SK-N-SH (cell line): ENCODE results near the gene OR5H15. TPM values are rescaled to one million over a fixed set of nuclear protein-coding genes. Genes with fewer than 3 reads are reported as not detected.
"Not testable (repeated sequence)": the region's sequence is repeated elsewhere in the genome, so short reads cannot be mapped to it uniquely, and the experiment has no call there.

ENCODE experiments used
- CTCF ChIA-PET: fragments of 300-600, 350-600 bp; formaldehyde crosslinking; extraction: SDS; loops from one replicate; lab custom pipeline; 2021; lab: Yijun Ruan, JAX
- POLR2A ChIA-PET: fragments of 350-600 bp; sonication (Branson Sonifier 250); formaldehyde crosslinking; extraction: SDS; loops from one replicate; lab custom pipeline; 2020; ENCODE audit warnings: antibody characterized with exemption, inconsistent platforms; lab: Yijun Ruan, JAX
- DNase-seq: peaks from one replicate; pipeline ENCODE4 v3.0.0; 2012
- H2AFZ ChIP-seq: fragments of 200-600 bp; sonication (generic); 2 replicates; pipeline ENCODE4 v1.8.1; 2016; ENCODE audit warnings: antibody characterized with exemption, mild to moderate bottlenecking, low read depth
- H3F3A ChIP-seq: fragments of 200-600 bp; sonication (generic); replicated peaks from 2 replicates; pipeline ENCODE3; 2016; ENCODE audit warnings: antibody characterized with exemption, mild to moderate bottlenecking; ENCODE audit not compliant: insufficient read depth
- H3K27ac ChIP-seq, 2 experiments: fragments of 200-500 bp in 1 of 2; fragments of 200-600 bp in 1 of 2; sonication (Bioruptor generic) in 1 of 2; sonication (generic), shearing (Covaris generic) in 1 of 2; 2 replicates each; pipeline versions ENCODE4 v1.5.1 to v1.6.1; 2014 to 2016; ENCODE audit warnings: low read depth in 2 of 2, inconsistent platforms in 1 of 2, low read length in 1 of 2, mild to moderate bottlenecking in 1 of 2, mixed read lengths in 1 of 2
- H3K27me3 ChIP-seq: fragments of 200-600 bp; sonication (generic), shearing (Covaris generic); 2 replicates; pipeline ENCODE4 v1.6.1; 2016; ENCODE audit warnings: mixed run types; ENCODE audit not compliant: insufficient read depth
- H3K36me3 ChIP-seq, 2 experiments: fragments of 200-500 bp in 1 of 2; fragments of 200-600 bp in 1 of 2; sonication (Bioruptor generic) in 1 of 2; sonication (generic) in 1 of 2; replicated peaks in 1 of 2; 2 replicates each; pipeline versions ENCODE3 to v1.5.1; 2014 to 2016; ENCODE audit warnings: low read length in 1 of 2, mild to moderate bottlenecking in 1 of 2; ENCODE audit not compliant: insufficient read depth in 2 of 2, control insufficient read depth in 1 of 2
- H3K4me1 ChIP-seq, 2 experiments: fragments of 200-500 bp in 1 of 2; fragments of 200-600 bp in 1 of 2; sonication (Bioruptor generic) in 1 of 2; sonication (generic), shearing (Covaris generic) in 1 of 2; 2 replicates each; pipeline versions ENCODE4 v1.5.1 to v1.6.1; 2014 to 2016; ENCODE audit warnings: low read depth in 1 of 2, low read length in 1 of 2, mixed run types in 1 of 2; ENCODE audit not compliant: insufficient read depth in 2 of 2, control insufficient read depth in 1 of 2
- H3K4me2 ChIP-seq: fragments of 200-600 bp; sonication (generic), shearing (Covaris generic); 2 replicates; pipeline ENCODE4 v1.6.1; 2017; ENCODE audit warnings: mixed run types
- H3K4me3 ChIP-seq, 2 experiments: fragments of 200-500 bp in 1 of 2; fragments of 200-600 bp in 1 of 2; sonication (Bioruptor generic) in 1 of 2; sonication (generic), shearing (Covaris generic) in 1 of 2; 2 replicates each; pipeline versions ENCODE4 v1.5.1 to v1.8.1; 2014 to 2016; ENCODE audit warnings: low read depth in 2 of 2, inconsistent platforms in 1 of 2, low read length in 1 of 2, mild to moderate bottlenecking in 1 of 2, mixed read lengths in 1 of 2, moderate library complexity in 1 of 2
- H3K79me2 ChIP-seq: fragments of 200-600 bp; sonication (generic); 2 replicates; pipeline ENCODE4 v1.8.1; 2017; ENCODE audit warnings: mild to moderate bottlenecking; ENCODE audit not compliant: insufficient read depth
- H3K9ac ChIP-seq: fragments of 200-600 bp; sonication (generic); 2 replicates; pipeline ENCODE4 v1.6.1; 2017; ENCODE audit warnings: mixed run types
- H3K9me2 ChIP-seq: fragments of 200-600 bp; sonication (generic); 2 replicates; pipeline ENCODE4 v1.6.1; 2017; ENCODE audit warnings: mixed run types
- H3K9me3 ChIP-seq: fragments of 200-600 bp; sonication (generic); 2 replicates; pipeline ENCODE4 v1.6.1; 2017; ENCODE audit warnings: mixed run types, mild to moderate bottlenecking, moderate library complexity
- H4K20me1 ChIP-seq: fragments of 200-600 bp; sonication (generic); 2 replicates; pipeline ENCODE4 v1.6.1; 2017; ENCODE audit warnings: mild to moderate bottlenecking, mixed run types; ENCODE audit not compliant: insufficient read depth
- FOSL2 ChIP-seq: IDR thresholded peaks from 2 replicates; pipeline ENCODE4 v1.4.0; 2012; ENCODE audit warnings: low read depth, mild to moderate bottlenecking, moderate library complexity, borderline replicate concordance
- FOXM1 ChIP-seq: IDR thresholded peaks from 2 replicates; pipeline ENCODE4 v1.4.0; 2012; ENCODE audit warnings: low read depth, mild to moderate bottlenecking
- GABPA ChIP-seq: IDR thresholded peaks from 2 replicates; pipeline ENCODE4 v1.4.0; 2012; ENCODE audit warnings: low read depth, mild to moderate bottlenecking
- NRF1 ChIP-seq: IDR thresholded peaks from 2 replicates; pipeline ENCODE4 v1.6.1; 2012; ENCODE audit warnings: low read depth, mild to moderate bottlenecking, low read length
- TCF12 ChIP-seq: IDR thresholded peaks from 2 replicates; pipeline ENCODE4 v1.4.0; 2012
- TEAD4 ChIP-seq: IDR thresholded peaks from 2 replicates; pipeline ENCODE4 v1.4.0; 2012; ENCODE audit warnings: mild to moderate bottlenecking, borderline replicate concordance; ENCODE audit not compliant: insufficient read depth
- WGBS: methylation state at CpG from one replicate; pipeline ENCODE4 v1.1.6; 2017; ENCODE audit warnings: low lambda C conversion rate; 5-methylcytosine and 5-hydroxymethylcytosine counted together
- polyA plus RNA-seq, 3 experiments: library from polyadenylated mRNA; depleted of rRNA; stranded (reverse); fragments of >200 nt; gene quantifications; 2 replicates each; pipeline ENCODE4 v1.2.3, GENCODE V29; 2012
- TF ChIP-seq, protein P1 (sequence below): fragments of 200-600 bp; sonication (generic); IDR thresholded peaks from 2 replicates; pipeline ENCODE4 v1.6.1; 2017; ENCODE audit warnings: antibody characterized with exemption, mild to moderate bottlenecking, moderate library complexity
- TF ChIP-seq, protein P2 (sequence below): IDR thresholded peaks from 2 replicates; pipeline ENCODE4 v1.4.0; 2012; ENCODE audit warnings: low read depth, borderline replicate concordance
- TF ChIP-seq, protein P3 (sequence below): IDR thresholded peaks from 2 replicates; pipeline ENCODE4 v1.4.0; 2012; ENCODE audit warnings: low read depth
- TF ChIP-seq, protein P4 (sequence below): fragments of 150-350 bp; IDR thresholded peaks from 2 replicates; pipeline ENCODE4 v1.6.1; 2016; ENCODE audit warnings: mild to moderate bottlenecking, low read depth, low read length

The OR5H15 gene
- polyA plus RNA-seq, 1 of the 3 experiments (the other 2 are of a cell fraction), result not detected

DNA sequence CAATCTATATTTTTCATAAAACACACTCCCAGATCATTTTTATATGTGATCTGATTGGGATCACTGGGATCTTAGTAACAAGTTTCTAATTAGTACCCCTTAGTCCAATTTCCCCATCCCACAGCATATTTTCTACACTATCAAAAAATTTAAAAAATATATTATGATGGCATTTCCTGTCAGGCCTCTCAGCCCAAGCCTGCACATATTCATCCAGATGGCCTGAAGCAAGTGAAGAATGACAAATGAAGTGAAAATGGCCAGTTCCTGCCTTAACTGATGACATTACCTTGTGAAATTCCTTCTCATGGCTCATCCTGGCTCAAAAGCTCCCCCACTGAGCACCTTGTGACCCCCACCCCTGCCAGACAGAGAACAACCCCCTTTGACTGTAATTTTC lies 24.4 kb downstream of the OR5H15 start:
- POLR2A ChIA-PET, H2AFZ ChIP-seq, CTCF ChIA-PET: not testable (repeated sequence)

DNA sequence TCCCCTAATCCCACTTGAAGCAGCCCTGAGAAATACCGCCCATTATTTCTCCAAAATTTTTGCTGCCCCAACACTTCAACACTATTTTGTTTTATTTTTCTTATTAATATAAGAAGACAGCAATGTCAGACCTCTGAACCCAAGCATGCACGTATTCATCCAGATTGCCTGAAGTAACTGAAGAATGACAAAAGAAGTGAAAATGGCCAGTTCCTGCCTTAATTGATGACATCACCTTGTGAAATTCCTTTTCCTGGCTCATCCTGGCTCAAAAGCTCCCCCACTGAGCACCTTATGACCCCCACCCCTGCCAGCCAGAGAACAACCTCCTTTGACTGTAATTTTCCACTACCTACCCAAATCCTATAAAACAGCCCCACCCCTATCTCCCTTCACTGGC lies 29.8 kb downstream of the OR5H15 start:
- H3K9ac ChIP-seq, H3K9me2 ChIP-seq, H3K36me3 ChIP-seq, H3K4me1 ChIP-seq, POLR2A ChIA-PET, DNase-seq, H3K9me3 ChIP-seq, H3K4me2 ChIP-seq, H3K27me3 ChIP-seq, H3K79me2 ChIP-seq, CTCF ChIA-PET, H4K20me1 ChIP-seq, H3K27ac ChIP-seq, H3K4me3 ChIP-seq, H2AFZ ChIP-seq, H3F3A ChIP-seq: not testable (repeated sequence)
- WGBS, result 0% methylated on average over 2 of the region's 2 CpGs

More for the DNA sequence above, 24.4 kb downstream of the OR5H15 start:
- not testable (repeated sequence) for DNase-seq, H3F3A ChIP-seq, H3K4me1 ChIP-seq, H3K4me2 ChIP-seq, H3K9me2 ChIP-seq, H3K27me3 ChIP-seq, H3K79me2 ChIP-seq, H3K9ac ChIP-seq, H3K9me3 ChIP-seq, H3K4me3 ChIP-seq, H4K20me1 ChIP-seq, H3K36me3 ChIP-seq, H3K27ac ChIP-seq

DNA sequence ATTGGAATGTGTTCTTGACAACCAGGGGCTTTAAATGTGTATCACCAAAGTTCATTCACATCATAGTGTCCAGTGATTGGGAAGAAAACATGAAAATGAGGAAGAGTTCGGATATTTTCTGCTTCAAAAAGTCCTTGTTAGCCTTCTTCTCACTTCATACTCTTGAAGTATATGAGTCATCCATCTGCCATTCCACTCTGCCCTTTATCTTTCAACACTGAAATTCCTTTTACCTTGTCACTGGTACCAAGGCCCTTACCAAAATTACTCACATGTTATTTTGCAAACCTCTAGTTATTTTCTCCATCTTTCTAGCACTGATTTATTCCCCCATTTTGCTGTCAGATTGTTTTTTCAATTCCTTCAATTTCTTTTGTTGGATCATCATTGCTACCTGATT lies 32.5 kb downstream of the OR5H15 start:
- Histone ChIP-seq H3K9ac (no peak overlapping the region), H2AFZ (no peak overlapping the region), H3K4me2 (no peak overlapping the region), H4K20me1 (no peaks in the 10 kb centered on the region), H3F3A (no peaks in the 10 kb centered on the region), H3K27me3 (no peaks in the 10 kb centered on the region), H3K36me3 (no peaks in the 10 kb centered on the region), H3K27ac (no peak overlapping the region), H3K4me1 (no peaks in the 10 kb centered on the region), H3K9me2 (no peaks in the 10 kb centered on the region), H3K9me3 (no peaks in the 10 kb centered on the region), H3K79me2 (no peaks in the 10 kb centered on the region), H3K4me3 (no peak overlapping the region)
- POLR2A ChIA-PET, result no interaction called here
- CTCF ChIA-PET, result no interaction called here
- TF ChIP-seq GABPA (no peak), FOXM1 (no peak), TCF12 (no peak)
- 0% methylated on average over 1 of the region's 1 CpG for WGBS
- no peak for DNase-seq

DNA sequence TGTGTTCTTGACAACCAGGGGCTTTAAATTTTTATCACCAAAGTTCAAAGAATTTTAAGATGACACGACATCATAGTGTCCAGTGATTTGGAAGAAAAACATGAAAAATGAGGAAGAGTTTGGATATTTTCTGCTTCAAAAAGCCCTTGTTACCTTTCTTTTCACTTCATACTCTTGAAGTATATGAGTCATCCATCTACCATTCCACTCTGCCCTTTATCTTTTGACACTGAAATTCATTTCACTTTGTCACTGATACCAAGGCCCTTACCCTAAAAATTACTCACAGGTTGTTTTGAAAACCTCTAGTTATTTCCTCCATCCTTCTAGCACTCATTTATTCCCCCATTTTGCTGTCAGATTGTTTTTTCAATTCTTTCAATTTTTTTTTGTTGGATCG lies 42.7 kb downstream of the OR5H15 start:
- Histone ChIP-seq H3K4me1 (no peaks in the 10 kb centered on the region), H3K4me3 (no peak overlapping the region), H3K4me2 (no peak overlapping the region), H3K9ac (no peak overlapping the region), H3F3A (no peaks in the 10 kb centered on the region), H3K27ac (no peak overlapping the region), H3K27me3 (no peaks in the 10 kb centered on the region), H3K36me3 (no peaks in the 10 kb centered on the region), H3K9me2 (no peaks in the 10 kb centered on the region), H3K9me3 (no peaks in the 10 kb centered on the region), H3K79me2 (no peaks in the 10 kb centered on the region), H4K20me1 (no peaks in the 10 kb centered on the region), H2AFZ (no peak overlapping the region)
- ChIA-PET POLR2A (no interaction called here), CTCF (no interaction called here)
- 0% methylated on average over 2 of the region's 2 CpGs for WGBS
- TF ChIP-seq, protein P1, sequence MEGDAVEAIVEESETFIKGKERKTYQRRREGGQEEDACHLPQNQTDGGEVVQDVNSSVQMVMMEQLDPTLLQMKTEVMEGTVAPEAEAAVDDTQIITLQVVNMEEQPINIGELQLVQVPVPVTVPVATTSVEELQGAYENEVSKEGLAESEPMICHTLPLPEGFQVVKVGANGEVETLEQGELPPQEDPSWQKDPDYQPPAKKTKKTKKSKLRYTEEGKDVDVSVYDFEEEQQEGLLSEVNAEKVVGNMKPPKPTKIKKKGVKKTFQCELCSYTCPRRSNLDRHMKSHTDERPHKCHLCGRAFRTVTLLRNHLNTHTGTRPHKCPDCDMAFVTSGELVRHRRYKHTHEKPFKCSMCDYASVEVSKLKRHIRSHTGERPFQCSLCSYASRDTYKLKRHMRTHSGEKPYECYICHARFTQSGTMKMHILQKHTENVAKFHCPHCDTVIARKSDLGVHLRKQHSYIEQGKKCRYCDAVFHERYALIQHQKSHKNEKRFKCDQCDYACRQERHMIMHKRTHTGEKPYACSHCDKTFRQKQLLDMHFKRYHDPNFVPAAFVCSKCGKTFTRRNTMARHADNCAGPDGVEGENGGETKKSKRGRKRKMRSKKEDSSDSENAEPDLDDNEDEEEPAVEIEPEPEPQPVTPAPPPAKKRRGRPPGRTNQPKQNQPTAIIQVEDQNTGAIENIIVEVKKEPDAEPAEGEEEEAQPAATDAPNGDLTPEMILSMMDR, result no peak
- TF ChIP-seq NRF1 (no peak), TEAD4 (no peak), FOSL2 (no peak), GABPA (no peak)
- TF ChIP-seq, protein P2, sequence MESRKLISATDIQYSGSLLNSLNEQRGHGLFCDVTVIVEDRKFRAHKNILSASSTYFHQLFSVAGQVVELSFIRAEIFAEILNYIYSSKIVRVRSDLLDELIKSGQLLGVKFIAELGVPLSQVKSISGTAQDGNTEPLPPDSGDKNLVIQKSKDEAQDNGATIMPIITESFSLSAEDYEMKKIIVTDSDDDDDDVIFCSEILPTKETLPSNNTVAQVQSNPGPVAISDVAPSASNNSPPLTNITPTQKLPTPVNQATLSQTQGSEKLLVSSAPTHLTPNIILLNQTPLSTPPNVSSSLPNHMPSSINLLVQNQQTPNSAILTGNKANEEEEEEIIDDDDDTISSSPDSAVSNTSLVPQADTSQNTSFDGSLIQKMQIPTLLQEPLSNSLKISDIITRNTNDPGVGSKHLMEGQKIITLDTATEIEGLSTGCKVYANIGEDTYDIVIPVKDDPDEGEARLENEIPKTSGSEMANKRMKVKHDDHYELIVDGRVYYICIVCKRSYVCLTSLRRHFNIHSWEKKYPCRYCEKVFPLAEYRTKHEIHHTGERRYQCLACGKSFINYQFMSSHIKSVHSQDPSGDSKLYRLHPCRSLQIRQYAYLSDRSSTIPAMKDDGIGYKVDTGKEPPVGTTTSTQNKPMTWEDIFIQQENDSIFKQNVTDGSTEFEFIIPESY, result no peak
- TF ChIP-seq, protein P3, sequence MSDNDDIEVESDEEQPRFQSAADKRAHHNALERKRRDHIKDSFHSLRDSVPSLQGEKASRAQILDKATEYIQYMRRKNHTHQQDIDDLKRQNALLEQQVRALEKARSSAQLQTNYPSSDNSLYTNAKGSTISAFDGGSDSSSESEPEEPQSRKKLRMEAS, result no peak
- TF ChIP-seq, protein P4, sequence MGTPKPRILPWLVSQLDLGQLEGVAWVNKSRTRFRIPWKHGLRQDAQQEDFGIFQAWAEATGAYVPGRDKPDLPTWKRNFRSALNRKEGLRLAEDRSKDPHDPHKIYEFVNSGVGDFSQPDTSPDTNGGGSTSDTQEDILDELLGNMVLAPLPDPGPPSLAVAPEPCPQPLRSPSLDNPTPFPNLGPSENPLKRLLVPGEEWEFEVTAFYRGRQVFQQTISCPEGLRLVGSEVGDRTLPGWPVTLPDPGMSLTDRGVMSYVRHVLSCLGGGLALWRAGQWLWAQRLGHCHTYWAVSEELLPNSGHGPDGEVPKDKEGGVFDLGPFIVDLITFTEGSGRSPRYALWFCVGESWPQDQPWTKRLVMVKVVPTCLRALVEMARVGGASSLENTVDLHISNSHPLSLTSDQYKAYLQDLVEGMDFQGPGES, result no peak
- no peak for DNase-seq
